ENCODE data around the gene CAPN9.
"Not testable (repeated sequence)": the region's sequence is repeated elsewhere in the genome, so short reads cannot be mapped to it uniquely, and the experiment has no call there.

The CAPN9 gene, protein sequence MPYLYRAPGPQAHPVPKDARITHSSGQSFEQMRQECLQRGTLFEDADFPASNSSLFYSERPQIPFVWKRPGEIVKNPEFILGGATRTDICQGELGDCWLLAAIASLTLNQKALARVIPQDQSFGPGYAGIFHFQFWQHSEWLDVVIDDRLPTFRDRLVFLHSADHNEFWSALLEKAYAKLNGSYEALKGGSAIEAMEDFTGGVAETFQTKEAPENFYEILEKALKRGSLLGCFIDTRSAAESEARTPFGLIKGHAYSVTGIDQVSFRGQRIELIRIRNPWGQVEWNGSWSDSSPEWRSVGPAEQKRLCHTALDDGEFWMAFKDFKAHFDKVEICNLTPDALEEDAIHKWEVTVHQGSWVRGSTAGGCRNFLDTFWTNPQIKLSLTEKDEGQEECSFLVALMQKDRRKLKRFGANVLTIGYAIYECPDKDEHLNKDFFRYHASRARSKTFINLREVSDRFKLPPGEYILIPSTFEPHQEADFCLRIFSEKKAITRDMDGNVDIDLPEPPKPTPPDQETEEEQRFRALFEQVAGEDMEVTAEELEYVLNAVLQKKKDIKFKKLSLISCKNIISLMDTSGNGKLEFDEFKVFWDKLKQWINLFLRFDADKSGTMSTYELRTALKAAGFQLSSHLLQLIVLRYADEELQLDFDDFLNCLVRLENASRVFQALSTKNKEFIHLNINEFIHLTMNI

DNA sequence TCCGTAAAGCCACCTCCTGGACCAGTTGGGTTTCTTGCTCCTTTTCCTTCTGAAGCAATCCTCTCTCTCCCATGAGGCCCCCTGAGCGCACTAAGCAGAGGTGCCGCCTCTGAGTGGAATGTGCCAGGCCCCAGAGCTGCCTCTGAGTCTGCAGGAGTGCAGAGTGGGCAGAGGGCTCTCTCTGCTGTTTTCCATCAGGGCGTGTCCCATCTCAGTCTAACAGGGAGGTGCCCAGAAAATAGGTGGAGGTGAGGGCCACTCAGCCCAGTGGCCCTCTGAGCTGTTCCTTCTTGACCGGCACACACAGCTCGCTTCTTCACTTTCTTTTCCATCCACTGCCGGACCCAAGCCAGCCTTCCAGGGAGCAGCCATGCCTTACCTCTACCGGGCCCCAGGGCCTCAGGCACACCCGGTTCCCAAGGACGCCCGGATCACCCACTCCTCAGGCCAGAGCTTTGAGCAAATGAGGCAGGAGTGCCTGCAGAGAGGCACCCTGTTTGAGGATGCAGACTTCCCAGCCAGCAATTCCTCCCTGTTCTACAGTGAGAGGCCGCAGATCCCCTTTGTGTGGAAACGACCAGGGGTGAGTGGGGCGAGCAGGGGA is at the start of gene CAPN9:
Gene CAPN9, plus strand, starts transcription at position 262 of the 604 bp plus-strand sequence. Its CDS starts 109 bp downstream, at position 371.
- no peak for DNase-seq (ENCODE audit: low read depth)

GRCh38 chr1:230698130-230698529 is 49.1 kb upstream of the CAPN9 start:
- DNase-seq (ENCODE audit: low read depth) = no peak

DNA sequence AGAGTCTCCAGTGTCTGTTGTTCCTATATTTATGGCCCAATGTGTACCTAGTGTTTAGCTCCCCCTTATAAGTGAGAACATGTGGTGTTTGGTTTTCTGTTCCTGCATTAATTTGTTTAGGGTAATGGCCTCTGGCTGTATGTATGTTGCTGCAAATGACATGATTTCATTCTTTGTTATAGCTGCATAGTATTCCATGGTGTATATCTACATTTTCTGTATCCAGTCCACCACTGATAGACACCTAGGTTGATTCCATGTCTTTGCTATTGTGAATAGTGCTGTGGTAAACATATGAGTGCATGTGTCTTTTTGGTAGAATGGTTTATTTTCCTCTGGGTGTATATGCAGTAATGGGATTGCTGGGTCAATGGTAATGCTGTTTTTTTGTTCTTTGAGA is 48.2 kb upstream of the CAPN9 start:
- DNase-seq (ENCODE audit: low read depth) = not testable (repeated sequence)

DNA sequence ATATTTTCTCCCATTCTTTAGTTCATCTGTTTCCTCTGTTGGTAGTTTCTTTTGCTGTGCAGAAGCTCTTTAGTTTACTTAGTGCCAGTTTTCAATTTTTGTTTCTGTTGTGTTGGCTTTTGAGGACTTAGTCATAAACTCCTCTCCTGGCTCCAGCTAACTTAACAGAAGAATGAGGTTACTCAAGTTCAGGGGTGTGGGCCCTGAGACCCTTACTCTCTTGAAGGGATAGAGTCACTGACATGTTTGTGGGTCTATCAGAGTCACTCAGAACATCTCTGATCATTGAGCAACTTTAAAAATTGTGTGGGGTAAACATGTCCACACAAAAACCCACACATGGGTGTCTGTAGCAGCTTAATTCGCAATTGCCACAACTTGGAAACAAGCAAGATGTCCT is 47.5 kb upstream of the CAPN9 start:
- DNase-seq (ENCODE audit: low read depth) = no peak

DNA sequence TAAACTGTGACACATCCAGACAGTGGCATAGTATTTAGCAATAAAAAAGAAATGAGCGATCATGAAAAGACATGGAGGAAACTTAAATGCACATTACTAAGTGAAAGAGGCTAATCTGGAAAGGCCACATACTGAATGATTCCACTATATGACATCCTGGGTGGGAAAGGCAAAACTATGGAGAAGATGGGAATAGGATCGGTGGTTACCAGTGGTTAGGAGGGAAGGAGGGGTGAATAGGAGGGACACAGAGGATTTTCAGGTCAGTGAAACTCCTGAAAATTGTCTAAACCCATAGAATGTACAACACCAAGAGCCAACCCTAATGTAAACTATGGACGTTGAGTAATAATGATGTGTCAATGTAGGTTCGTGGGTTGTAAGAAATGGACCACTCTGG is 47.1 kb upstream of the CAPN9 start:
- DNase-seq (ENCODE audit: low read depth) = no peak

- no peak for DNase-seq (ENCODE audit: low read depth)
Measured at GRCh38 chr1:230701434-230701833, 45.8 kb upstream of the CAPN9 start.

DNA sequence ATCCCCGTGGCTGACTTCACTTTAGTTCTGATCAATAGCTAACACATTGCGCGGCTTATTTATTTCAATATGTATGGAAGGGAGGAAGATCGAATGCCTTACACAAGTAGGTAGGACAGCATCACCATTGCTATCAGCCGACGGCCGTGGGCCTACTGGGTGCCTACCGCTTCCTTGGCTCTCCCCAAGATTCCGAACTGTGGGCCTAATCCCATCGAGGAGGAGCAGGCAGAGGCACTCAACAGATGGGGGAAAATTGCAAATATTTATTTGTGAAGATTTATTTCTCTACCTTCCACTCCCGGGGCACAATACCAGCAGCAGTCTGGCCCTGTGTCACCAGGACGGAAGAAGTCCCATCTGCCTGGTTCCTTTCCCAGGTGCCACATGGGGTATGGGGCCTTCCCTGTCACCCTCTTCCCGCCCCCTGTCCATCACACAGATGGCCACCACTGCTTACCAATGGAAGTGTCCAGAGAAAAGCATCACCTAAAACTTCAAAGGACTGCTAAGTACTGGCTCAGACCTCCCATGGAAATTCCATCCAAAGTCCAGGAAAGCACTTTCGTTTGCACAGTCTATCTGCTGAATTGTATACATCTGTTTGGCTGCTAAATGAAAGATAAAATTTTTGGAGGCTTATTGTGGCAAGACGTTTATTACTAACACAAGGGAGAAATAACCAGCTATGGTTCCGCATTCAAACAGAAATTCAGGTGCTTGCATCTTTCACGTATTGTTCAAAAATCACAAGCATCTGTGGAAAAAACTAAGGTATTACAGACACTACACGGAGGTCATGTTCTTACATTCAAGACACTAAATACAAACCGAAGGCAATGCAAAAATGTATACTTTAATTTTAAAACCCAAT is 45.1 kb upstream of the CAPN9 start:
- no peak for DNase-seq (ENCODE audit: low read depth)

GRCh38 chr1:230702934-230703678 is 44.1 kb upstream of the CAPN9 start:
- DNase-seq (ENCODE audit: low read depth) = no peak

- DNase-seq (ENCODE audit: low read depth) = no peak
Measured at GRCh38 chr1:230703679-230704385, 43.4 kb upstream of the CAPN9 start.

DNA sequence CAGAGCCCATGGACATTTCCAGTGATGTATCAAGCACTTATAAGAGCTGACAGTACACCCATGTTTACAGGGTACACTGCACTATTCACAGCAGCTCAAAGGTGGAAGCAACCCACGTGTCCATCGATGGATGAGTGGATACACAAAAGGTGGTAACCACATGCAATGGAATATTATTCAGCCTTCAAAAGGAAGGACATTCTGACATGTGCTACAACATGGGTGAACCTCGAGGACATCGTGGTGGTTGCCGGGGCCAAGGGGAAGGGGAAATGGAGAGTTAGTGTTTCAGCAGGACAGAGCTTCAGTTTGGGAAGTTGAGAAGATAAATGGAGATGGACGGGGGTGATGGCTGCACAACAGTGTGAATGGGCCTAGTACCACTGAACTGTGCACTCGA is 42.4 kb upstream of the CAPN9 start:
- DNase-seq (ENCODE audit: low read depth) = no peak

- no peak for DNase-seq (ENCODE audit: low read depth)
Measured at GRCh38 chr1:230705289-230706019, 41.7 kb upstream of the CAPN9 start.

GRCh38 chr1:230706020-230706699 is 41.0 kb upstream of the CAPN9 start:
- DNase-seq (ENCODE audit: low read depth) = no peak

- DNase-seq (ENCODE audit: low read depth) = no peak
Measured at GRCh38 chr1:230706887-230707731, 40.1 kb upstream of the CAPN9 start.

DNA sequence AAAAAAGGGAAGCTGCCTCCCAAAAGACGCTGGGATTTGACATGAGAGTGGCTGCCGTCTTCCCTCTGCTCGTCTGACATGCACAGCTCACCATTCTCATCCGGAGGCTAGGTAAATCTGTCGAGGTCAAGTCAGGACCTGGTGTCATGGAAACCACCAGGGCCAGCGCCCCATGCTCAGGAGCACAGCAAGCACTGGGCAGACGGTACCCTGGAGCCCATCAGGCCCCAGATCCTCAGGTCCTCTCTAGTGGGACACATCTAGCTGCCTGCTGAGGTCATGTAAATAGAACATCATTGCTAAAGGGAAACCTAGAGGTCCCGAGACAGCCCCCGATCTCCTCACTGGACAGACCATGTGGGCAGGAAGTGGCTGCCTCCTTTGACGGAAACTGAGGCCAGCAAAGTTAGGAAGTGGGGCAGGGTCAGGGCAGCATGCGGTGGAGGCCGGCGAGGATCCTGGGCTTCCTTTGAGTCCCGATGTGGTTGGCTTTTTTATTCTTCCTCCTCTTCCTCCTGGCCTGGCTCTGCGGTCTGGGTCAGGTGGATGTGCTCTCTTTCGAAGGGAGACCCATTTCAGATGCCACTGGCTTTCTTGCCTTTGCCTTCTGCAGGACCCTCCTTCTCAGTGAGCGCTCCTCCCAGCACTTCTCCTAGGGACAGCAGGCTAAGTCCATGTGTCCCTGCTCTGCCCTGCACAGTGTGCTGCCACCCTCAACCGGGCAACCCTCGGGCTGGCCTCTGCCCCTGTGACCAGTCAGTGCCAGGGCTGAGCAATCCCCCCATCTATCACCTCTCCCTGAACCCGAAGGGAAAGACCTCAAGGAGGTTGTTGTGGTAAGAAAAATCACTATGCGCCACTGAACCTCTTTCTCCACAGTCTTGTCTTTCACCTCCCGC is 39.2 kb upstream of the CAPN9 start:
- no peak for DNase-seq (ENCODE audit: low read depth)

GRCh38 chr1:230708631-230709580 is 38.3 kb upstream of the CAPN9 start:
- DNase-seq (ENCODE audit: low read depth) = no peak
